GM03348 (cell line): Measurements from ENCODE around the gene BLM.

ENCODE experiments used
- DNase-seq: peaks from one replicate; pipeline ENCODE4 v3.0.0; 2012; ENCODE audit warnings: low spot score

BLM gene

GRCh38 chr15:90691982-90692773 is 25.0 kb upstream of the BLM start:
- no peak for DNase-seq

GRCh38 chr15:90694987-90695386 is 22.2 kb upstream of the BLM start:
- no peak for DNase-seq

GRCh38 chr15:90697175-90697574 is 20.0 kb upstream of the BLM start:
- no peak for DNase-seq

- no peak for DNase-seq
These were observed 18.5 kb upstream of the BLM start for GRCh38 chr15:90698629-90699028.

GRCh38 chr15:90701048-90701447 is 16.1 kb upstream of the BLM start:
- no peak for DNase-seq

- DNase-seq = no peak
These were observed 15.1 kb upstream of the BLM start for GRCh38 chr15:90701880-90702630.

- DNase-seq = no peak
These were observed 13.7 kb upstream of the BLM start for GRCh38 chr15:90703455-90703854.

GRCh38 chr15:90705212-90705611 is 11.9 kb upstream of the BLM start:
- DNase-seq = no peak

- no peak for DNase-seq
These were observed 10.5 kb upstream of the BLM start for GRCh38 chr15:90706394-90707327.

- DNase-seq = no peak
These were observed 9.7 kb upstream of the BLM start for GRCh38 chr15:90707489-90707888.

GRCh38 chr15:90708516-90708915 is 8.6 kb upstream of the BLM start:
- no peak for DNase-seq

- no peak for DNase-seq
These were observed 7.9 kb upstream of the BLM start for GRCh38 chr15:90709278-90709677.

GRCh38 chr15:90710436-90711027 is 6.6 kb upstream of the BLM start:
- DNase-seq = no peak

- no peak for DNase-seq
These were observed 5.7 kb upstream of the BLM start for GRCh38 chr15:90711418-90711824.

- DNase-seq = no peak
These were observed 5.3 kb upstream of the BLM start for GRCh38 chr15:90711842-90712241.

- no peak for DNase-seq
These were observed 4.1 kb upstream of the BLM start for GRCh38 chr15:90713081-90713480.

GRCh38 chr15:90716317-90716975 is 700 bp upstream of the BLM start:
- DNase-seq = no peak

- no peak for DNase-seq
These were observed 1.1 kb downstream of the BLM start for GRCh38 chr15:90718232-90718631.

- DNase-seq = no peak
These were observed 3.0 kb downstream of the BLM start for GRCh38 chr15:90720131-90720530.

GRCh38 chr15:90729261-90729660 is 12.1 kb downstream of the BLM start:
- no peak for DNase-seq

GRCh38 chr15:90730290-90730689 is 13.1 kb downstream of the BLM start:
- DNase-seq = no peak

GRCh38 chr15:90735923-90736322 is 18.8 kb downstream of the BLM start:
- DNase-seq = no peak
